GM19395 (cell line): ENCODE data around the gene PCCA.

ENCODE experiments used
- ATAC-seq: cut with Tn5 transposase; IDR thresholded peaks from one replicate; pipeline ENCODE4 v1.9.1; 2021; ENCODE audit warnings: mild to moderate bottlenecking, moderate library complexity; ENCODE audit not compliant: unreplicated experiment

Gene PCCA

GRCh38 chr13:100395698-100396373, 306.9 kb downstream of the PCCA start:
- no peak for ATAC-seq

GRCh38 chr13:100396776-100397175, 307.9 kb downstream of the PCCA start:
- no peak for ATAC-seq

GRCh38 chr13:100397627-100398026, 308.7 kb downstream of the PCCA start:
- no peak for ATAC-seq

- ATAC-seq, result no peak
These were observed 309.5 kb downstream of the PCCA start for GRCh38 chr13:100398360-100398759.

GRCh38 chr13:100399455-100399854, 310.6 kb downstream of the PCCA start:
- no peak for ATAC-seq

GRCh38 chr13:100403675-100404074, 314.8 kb downstream of the PCCA start:
- no peak for ATAC-seq

- ATAC-seq, result no peak
These were observed 320.2 kb downstream of the PCCA start for GRCh38 chr13:100409132-100409531.

- ATAC-seq, result no peak
These were observed 334.5 kb downstream of the PCCA start for GRCh38 chr13:100423375-100423774.

GRCh38 chr13:100428986-100429385, 340.1 kb downstream of the PCCA start:
- no peak for ATAC-seq

GRCh38 chr13:100432611-100433010, 343.7 kb downstream of the PCCA start:
- no peak for ATAC-seq

- ATAC-seq, result peak; percentile 22
These were observed 344.6 kb downstream of the PCCA start for GRCh38 chr13:100433475-100433874.

- ATAC-seq, result peak; percentile 99
These were observed 345.3 kb downstream of the PCCA start for GRCh38 chr13:100434010-100434763.

- no peak for ATAC-seq
These were observed 347.2 kb downstream of the PCCA start for GRCh38 chr13:100436099-100436498.

GRCh38 chr13:100438059-100438788, 349.3 kb downstream of the PCCA start:
- ATAC-seq, result no peak

GRCh38 chr13:100439247-100439970, 350.5 kb downstream of the PCCA start:
- no peak for ATAC-seq

GRCh38 chr13:100440751-100441425, 352.0 kb downstream of the PCCA start:
- no peak for ATAC-seq

- ATAC-seq, result no peak
These were observed 353.4 kb downstream of the PCCA start for GRCh38 chr13:100442095-100442832.

GRCh38 chr13:100443278-100443997, 354.5 kb downstream of the PCCA start:
- ATAC-seq, result no peak

GRCh38 chr13:100443998-100444328, 355.1 kb downstream of the PCCA start:
- ATAC-seq, result no peak
